IPS DF 4.7 (cell line): Measurements from ENCODE around the gene TUBA1A.
"Not testable (repeated sequence)": the region's sequence is repeated elsewhere in the genome, so short reads cannot be mapped to it uniquely, and the experiment has no call there.

ENCODE experiments used
- DNase-seq: peaks from one replicate; pipeline ENCODE4 v3.0.0-alpha.2; 2013; ENCODE audit warnings: low spot score; ENCODE audit errors: extremely low read depth

The TUBA1A gene

DNA sequence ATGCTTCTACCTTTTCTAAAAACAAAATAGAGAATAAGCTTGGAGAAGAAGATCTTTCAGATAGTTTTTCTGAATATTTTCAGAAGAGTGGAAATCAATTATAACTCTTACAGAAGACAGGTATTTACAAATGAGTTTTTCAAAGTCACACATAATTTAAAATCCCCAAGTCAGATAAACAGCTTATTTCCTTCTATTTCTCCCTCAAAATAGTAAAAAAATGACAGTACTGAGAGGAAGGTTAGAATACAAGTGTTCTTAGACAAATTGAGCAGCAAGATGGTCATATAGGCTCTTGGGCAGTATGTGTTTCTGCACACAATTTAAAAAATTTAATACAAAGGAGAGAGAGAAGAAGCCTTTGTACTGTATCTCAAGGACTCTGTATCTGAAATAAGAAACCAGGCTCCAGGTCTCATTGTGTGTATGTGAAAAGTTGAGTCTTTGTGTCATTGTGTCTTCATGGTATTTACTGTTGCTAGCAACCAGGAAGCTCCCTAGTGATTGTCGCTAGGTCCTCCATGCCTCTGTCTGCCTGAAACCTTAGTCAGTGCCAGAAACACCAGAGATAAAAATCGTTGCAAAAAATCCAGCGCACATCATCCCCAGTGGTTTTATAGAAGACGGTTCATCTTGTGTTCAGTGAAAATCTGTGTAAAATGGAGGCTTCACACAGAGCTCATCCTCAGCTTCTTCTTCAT is 12.9 kb upstream of the TUBA1A start:
- no peak for DNase-seq

DNA sequence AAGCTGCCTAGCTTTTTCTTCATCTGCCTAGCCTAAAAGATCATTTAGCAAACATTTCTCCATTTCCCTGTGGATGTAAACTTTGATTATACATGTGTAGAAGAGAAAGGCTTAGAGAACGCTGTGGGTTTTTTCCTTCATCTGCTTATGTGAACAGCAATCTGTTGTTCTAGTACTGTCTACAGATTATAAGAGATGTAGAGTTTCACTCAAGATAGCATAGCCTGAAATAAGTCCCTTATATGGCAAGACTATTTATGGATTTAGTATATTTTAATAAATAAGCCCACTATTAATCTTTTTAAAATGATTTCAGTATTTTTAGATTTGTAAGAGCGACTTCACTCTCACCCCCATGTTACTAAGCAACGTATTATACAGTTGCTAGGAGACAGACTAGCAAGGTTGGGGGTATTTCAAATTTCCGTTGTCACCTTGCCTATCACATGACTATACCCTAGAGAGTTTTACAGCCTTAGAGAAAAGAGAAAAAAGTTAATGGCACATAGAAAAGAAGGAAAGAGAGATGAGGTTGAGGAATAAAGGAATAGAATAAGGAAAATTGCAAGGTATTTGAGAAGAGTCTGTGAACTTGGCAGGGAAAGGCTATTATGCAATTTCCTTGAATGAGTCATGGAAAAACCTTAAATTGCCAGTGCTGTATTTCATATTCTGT is 12.2 kb upstream of the TUBA1A start:
- DNase-seq: no peak

DNA sequence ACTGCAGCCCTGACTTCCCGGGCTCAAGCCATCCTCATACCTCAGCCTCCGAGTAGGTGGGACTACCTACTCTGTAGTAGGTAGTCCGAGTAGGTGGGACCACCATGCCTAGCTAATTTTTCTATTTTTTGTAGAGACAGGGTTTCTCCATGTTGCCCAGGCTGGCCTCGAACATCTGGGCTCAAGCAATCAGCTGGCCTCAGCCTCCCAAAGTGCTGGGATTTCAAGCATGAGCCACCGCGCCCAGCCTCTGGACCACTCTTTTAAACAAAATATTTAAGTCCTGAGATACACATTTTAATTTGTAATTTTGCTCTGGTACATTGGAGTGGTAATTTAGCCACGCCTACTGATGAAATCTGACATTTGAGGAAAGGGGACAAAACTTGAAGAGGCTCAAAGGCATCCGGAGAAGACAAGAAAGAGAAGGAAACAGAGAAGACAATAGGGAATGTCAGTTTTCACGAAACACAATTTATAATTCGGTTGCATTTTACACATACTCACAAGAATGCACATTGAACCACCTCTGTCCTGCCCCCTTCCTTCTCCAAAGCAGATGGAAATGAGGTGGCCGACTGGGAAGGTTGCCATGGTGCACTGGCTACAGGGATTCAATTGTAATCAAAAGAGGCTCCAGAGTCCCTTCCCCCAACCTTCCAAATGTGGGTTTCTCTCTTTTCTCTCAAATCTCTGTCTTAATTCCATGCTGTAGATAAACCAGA is 9.7 kb upstream of the TUBA1A start:
- no peak for DNase-seq

DNA sequence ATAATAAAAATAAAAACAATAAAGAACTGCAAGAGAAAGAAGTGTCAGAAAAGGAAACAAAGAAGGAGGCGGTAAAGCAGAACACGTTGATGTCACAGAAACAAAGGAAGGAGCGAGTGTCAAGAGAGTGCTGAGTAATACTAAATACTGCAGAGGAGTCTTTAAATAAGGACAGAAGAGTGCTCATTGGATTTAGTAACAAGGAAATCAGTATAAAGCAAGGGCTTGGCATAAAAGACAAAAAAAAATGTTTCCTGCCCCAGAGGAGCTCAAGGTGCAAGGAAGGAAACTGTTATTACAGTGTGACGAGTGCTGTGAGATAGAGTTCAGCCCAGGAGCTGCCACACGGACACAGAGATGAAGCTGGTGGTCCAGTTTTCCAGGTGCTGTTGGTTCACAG is 8.4 kb upstream of the TUBA1A start:
- no peak for DNase-seq

DNA sequence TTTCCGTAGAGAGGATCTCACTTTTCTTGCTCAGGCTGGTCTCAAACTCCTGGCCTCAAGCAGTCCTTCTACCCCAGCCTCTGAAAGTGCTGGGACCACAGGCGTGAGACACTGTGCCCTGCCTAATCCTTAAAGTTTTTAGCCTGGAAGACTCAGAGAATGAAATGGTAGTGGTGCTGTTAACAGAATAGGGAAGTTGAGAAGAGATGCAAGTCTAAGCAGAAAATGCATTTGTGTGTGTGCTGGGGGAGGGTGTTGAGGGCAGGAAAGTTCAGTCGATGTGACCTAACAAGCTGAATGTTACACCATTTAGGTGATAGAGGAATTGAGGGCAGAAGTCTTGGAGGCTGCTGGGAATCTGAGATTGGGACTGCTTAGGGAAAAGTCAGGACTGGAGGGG is 6.9 kb upstream of the TUBA1A start:
- no peak for DNase-seq

DNA sequence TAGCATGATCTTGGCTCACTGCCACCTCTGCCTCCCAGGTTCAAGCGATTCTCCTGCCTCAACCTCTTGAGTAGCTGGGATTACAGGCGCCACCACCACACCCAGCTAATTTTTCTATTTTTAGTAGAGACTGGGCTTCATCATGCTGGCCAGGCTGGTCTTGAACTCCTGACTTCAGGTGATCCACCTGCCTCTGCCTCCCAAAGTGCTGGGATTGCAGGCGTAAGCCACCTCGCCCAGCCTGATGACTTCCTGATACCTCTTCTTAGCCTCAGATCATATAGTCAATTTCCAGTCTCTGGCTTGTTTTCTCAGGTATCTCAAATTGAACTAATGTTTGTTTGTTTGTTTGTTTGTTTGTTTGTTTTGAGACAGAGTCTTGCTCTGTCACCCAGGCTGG is 4.9 kb upstream of the TUBA1A start:
- not testable (repeated sequence) for DNase-seq

DNA sequence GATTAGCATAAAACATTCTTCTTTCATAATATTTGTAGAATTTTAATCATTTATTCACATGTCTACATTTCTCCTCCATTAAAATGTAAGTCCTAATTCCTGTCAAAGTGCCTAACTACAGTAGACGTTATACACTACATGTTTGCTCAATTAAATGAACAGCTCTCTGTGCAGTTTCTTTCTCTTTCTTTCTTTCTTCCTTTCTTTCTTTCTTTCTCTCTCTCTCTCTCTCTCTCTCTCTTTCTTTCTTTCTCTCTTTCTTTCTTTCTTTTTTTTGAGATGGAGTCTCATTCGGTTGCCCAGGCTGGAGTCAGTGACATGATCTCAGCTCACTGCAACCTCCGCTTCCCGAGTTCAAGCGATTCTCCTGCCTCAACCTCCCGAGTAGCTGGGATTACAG is 2.6 kb upstream of the TUBA1A start:
- DNase-seq: not testable (repeated sequence)

DNA sequence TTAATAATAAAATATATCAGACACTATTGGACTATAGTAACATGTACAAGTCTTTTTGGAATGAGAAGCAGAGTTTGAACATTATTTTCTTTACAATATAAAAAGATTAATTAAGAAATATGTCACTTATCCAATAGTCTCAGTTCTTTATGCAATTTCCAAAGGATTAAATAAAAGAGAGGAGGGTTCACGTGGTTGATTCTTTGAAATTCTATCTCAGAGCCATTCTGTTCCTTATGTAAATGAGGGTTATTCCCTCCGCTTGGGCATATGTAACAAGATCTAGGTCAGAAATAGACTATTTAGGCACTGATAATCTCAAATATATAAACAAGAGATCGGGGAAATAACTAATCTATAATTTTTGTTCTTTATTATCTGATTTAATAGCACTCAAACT is 2.1 kb upstream of the TUBA1A start:
- DNase-seq: no peak

DNA sequence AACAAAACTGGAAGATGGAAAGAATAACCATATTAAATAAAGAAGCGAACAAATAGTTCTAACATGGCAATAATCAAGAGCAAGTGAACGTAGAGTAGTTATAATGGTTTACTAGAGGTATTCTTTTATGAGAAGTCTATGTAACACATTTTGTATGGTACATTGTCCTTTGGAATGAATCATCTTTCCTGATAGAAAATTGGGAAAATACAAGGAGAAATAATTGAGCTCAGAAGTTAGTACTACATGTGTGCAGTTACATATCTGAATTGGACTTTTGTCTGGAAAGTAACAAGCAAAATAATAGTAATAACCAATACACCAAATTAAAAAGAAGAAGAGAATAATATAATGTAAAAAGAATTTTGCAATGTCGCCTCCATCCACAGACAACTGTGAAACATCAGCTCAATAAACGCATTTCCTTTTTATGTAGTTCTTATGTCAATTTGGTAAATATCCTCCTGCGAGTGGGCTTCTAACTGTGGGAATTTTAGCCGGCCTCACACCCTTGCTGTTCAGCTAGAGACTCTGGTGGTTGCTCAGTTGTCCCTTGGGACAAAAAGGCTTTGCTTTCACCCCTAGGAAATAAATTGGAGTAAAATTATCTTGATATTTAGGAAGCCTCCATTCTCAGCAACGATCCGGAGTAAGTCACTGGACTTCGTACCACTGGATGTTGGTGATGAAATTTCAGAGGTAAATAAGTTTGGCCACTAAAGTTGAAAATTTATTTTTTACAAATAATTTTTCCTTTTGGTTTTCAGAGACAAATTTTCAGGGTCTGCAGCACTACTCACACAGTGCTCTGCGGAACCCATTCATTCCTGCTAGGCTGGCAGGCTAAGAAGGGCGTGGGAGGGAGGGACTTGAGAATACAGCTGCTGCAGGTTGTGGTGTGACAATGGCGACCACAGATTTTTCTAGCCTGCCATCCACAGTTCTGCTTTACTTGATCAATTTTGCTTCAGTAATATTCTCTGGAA is 1.1 kb upstream of the TUBA1A start:
- no peak for DNase-seq

DNA sequence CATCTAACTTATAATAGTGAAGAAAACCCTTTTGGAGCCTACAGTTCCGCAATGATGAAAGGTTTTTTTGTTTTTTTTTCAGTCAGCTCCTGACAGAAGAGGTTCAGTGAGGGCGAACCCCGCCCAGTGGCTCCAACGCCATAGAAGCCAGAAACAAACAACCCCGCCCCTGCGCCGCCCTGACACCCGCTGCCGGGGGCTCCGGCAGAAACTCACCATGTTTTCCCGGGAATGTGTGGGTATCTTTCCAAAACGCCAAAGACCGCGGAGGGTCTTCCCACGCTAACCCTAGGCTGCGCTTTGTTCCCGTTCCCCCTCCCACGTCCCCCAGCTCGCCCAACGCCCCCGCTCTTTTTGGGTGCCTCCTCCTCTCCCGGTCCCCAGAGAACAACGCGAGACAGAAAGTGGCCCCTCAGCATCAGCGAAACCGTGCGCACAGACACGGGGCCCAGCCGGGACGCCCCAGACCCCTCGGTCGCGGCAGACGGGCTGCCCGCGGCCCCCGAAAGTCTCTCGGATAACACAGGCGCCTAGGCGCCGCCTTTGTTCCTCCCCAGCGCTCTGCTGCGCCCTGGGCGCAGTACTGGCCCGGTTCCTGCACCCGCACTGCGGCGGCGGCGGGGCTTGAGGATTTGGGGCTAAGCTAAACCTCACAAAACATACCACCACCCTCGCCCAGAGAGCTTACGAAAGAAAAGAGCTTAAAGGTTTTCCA is 522 bp downstream of the TUBA1A start:
- no peak for DNase-seq

DNA sequence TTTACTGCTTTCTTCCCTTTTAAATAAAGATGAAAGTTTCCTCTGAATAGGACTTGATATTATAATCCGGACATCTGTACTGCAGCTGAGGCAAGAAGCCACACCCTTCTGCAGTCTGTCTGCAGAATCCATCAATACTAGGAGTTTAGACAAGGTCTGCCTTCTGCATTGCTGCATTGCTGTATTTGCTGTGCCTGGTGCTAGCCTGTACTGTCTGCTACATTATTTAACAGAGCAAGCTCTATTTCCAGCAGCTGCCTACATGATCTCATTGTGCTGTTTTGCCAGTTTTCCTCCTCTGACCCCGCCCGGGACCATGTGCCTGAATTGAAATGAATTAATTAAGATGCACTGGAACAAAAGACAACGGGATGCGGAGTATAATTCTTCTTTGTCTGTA is 1.7 kb downstream of the TUBA1A start:
- DNase-seq: no peak

DNA sequence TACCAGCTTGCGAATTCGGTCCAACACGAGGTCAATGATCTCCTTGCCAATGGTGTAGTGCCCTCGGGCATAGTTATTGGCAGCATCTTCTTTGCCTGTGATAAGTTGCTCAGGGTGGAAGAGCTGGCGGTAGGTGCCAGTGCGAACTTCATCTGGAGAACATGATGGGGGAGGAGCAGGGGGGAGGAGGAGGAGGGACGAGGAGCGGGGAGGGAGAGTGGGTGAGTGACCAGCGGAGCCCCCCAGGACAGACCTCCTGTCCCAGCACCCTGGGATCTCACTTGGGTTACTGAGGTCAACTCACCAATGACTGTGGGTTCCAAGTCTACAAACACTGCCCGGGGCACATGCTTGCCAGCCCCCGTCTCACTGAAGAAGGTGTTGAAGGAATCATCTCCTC is 2.6 kb downstream of the TUBA1A start:
- not testable (repeated sequence) for DNase-seq

DNA sequence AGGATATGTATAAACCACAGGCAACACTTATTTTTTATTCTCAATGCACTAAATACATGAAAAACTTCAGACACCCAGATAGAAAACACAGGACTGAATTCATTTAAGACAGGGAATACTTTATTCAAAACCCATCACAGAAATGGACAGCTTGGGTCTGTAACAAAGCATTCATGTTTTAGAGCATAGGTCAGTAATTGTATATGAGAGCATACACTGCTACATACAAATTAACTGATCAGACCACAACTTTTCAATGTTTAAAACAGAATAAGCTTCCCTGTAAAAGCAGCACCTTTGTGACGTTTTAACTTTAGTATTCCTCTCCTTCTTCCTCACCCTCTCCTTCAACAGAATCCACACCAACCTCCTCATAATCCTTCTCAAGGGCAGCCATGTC is 4.2 kb downstream of the TUBA1A start:
- not testable (repeated sequence) for DNase-seq

DNA sequence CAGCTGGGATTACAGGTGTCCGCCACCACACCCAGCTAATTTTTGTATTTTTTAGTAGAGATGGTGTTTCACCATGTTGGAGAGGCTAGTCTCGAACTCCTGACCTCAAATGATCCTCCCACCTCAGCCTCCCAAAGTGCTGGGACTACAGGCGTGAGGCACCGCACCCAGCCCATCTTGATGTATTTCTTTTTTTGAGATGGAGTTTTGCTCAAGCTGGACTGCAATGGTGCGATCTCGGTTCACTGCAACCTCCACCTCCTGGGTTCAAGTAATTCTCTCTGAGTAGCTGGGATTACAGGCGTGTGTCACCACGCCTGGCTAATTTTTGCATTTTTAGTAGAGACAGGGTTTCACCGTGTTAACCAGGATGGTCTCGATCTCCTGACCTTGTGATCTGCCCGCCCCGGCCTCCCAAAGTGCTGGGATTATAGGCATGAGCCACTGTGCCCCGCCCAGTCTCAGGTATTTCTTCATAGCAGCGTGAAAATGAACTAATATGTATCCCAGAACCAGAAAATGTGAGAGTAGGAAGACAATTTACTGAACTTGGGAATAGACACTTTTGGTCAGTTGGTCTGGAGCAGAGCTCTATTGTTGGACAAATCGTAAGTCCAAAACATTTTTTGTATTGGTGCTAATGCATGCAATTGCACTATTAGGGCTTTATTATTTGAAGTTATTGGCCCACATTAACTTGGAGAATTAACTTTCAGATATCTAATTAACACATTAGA is 5.5 kb downstream of the TUBA1A start:
- DNase-seq: not testable (repeated sequence)

DNA sequence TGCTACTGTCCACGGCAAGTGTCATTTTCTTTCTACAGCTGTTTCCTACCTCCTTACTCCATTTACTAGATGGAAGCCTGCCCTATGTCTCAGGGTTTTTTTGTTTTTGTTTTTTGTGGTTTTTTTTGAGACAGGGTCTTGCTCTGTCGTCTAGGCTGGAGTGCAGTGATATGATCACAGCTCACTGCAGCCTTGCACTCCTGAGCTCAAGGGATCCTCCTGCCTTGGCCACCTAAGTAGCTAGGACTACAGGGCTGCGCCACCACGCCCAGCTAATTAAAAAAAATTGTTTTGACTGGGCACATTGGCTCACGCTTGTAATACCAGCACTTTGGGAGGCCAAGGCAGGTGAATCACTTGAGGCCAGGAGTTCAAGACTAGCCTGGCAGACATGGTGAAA is 14.7 kb downstream of the TUBA1A start:
- no peak for DNase-seq

DNA sequence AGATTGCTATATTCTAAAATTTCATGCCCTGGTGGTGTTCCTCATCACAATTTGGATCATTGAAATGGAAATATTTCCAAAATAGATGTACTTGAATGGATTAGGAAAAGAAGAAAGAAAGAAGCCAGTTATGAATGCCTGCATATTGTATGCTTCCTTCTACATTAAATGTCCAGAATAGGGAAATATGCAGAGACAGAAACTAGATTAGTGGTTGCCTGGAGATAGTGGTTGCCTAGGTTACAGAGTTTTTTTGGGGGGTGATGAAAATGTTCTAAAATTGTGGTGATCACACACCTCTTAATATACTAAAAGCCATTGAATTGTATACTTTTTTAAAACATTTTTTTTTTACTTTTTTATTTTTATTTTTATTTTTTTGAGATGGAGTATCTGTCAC is 18.0 kb downstream of the TUBA1A start:
- DNase-seq: no peak

DNA sequence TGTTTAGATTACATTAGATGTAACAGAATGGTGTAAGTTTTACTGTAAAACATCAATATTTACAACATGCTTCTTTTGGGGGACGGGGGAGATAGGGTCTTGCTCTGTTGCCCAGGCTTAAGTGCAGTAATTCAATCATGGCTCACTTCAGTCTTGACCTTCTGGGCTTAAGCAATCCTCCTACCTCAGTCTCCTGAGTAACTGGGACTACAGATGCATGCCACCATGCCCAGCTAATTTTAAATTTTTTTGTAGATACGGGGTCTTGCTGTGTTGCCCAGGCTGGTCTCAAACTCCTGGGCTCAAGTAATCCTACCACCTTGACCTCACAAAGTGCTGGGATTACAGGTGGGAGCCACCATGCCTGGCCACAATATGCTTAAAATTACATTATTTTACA is 23.8 kb downstream of the TUBA1A start:
- DNase-seq: no peak

DNA sequence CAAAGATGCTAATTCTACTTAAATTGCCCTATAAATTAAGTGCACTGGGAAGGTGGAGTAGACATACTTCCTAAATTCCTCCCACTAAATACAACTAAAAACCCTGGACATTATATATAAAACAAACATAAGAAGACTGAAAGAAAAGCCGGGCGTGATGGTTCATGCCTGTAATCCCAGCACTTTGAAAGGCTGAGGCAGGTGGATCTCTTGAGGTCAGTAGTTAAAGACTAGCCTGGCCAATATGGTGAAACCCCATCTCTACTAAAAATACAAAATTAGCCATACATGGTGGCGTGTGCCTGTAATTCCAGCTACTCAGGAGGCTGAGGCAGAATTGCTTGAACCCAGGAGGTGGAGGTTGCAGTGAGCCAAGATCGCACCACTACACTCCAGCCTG is 27.0 kb downstream of the TUBA1A start:
- not testable (repeated sequence) for DNase-seq

DNA sequence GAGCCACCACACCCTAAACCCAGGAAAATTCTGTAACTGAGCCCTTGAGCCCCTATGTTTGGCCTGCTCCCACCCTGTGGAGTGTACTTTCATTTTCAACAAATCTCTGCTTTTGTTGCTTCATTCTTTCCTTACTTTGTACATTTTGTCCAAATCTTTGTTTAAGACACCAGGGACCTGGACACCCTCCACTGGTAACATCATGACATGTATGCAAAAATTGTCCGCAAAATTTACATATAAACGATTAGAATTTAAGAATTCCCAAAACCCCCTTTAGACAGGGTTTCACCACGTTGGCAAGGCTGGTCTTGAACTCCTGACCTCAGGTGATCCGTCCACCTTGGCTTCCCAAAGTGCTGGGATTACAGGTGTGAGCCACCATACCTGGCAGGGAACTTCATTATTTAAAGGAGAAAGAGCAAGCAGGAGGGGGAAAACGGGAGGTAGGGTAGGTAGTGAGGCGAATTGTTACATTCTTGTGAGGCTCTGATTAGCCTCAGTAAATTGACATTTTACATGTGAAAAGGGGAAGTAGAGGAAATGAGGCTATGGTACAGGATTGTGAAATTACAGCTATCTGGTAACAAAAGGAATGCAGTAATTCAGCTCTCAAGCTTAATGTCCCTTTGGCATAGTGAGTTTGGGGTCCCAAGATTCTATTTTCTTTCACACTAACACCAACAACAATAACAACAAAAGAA is 27.6 kb downstream of the TUBA1A start:
- no peak for DNase-seq
